ENCODE results near the gene RHOG.

DNA sequence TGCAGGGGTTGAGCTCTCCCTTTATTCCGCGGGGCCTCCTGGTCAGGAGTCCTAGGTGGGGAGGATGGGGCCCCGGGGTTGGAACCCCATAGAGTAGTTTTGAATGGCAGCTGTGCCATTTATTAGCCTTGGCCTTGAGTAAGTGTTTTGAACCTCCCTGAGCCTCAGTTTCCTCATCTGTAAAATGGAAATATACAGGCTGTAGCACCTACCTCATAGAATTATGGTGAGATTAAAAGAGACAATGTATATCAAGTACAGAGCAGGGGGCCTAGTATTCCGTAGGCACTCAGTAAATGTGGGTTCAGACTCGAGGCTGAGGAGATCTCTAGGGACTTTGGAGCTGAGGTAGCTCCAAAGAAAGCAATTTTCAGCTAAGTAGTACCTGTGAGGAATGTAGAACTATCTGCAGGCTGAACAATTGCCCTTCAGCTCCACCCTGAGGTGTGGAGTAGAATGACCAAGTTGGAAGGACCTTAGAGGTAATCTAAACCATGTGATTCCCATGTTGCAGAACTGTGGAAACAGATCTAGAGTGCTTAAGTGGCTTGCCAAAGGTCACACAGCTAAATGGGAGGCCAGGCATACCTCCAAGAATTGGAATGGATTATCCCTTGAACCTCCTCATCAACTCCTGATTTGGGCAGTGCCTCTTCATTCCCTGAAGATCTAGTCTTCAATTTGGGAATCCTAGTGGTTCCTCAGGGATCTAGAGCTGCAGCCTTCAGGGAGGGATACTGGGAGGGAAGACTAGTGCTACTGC lies 31.7 kb downstream of the RHOG start:
- peak; percentile 69 for TF ChIP-seq CTCF (IDR thresholded peaks at IDR 0.05; ENCODE audit: low read length)
- TF ChIP-seq EZH2phosphoT487 (IDR thresholded peaks at IDR 0.05; ENCODE audit: low read length): no peak

Data from MM.1S (cell line).